ENCODE data around the gene CBS.
"Not testable (repeated sequence)": the region's sequence is repeated elsewhere in the genome, so short reads cannot be mapped to it uniquely, and the experiment has no call there.

The CBS gene

GRCh38 chr21:43015906-43016540, 59.6 kb downstream of the CBS start:
- 94% methylated on average over 12 of the region's 13 CpGs for WGBS

GRCh38 chr21:43012596-43012995, 63.0 kb downstream of the CBS start:
- no peak overlapping the region for H3K27ac ChIP-seq (ENCODE audit: low read length, poor library complexity, severe bottlenecking)
- no peaks in the 10 kb centered on the region for H3K9me3 ChIP-seq (ENCODE audit: control insufficient read depth, low read length)
- H3K4ac ChIP-seq (ENCODE audit: low read depth in 1 of 2, low read length in 2 of 2), result no peak overlapping the region
- no peak overlapping the region for H3K18ac ChIP-seq (ENCODE audit: low read depth in 1 of 2, low read length in 2 of 2)
- H3K23ac ChIP-seq (ENCODE audit: low read length in 2 of 2), result no peak overlapping the region
- no peak for DNase-seq
- H3K79me1 ChIP-seq (replicated peaks; ENCODE audit: low read length, poor library complexity, severe bottlenecking), result peaks cover 5% of the 10 kb centered on the region
- no peak overlapping the region for H2BK12ac ChIP-seq (ENCODE audit: low read length in 2 of 2)
- H3K27me3 ChIP-seq (ENCODE audit: control insufficient read depth in 1 of 2, insufficient read depth in 1 of 2, low read length in 2 of 2), result no peaks in the 10 kb centered on the region
- H4K8ac ChIP-seq (ENCODE audit: low read length), result no peak overlapping the region
- H2AK5ac ChIP-seq (ENCODE audit: low read length, severe bottlenecking), result no peak overlapping the region
- WGBS, result 85% methylated on average over 5 of the region's 6 CpGs
- no peak overlapping the region for H3K14ac ChIP-seq (ENCODE audit: low read length in 2 of 2)
- no peak overlapping the region for H4K91ac ChIP-seq (ENCODE audit: low read length)
- peaks cover 30 to 73% of the 10 kb centered on the region in 2 experiments for H3K36me3 ChIP-seq (ENCODE audit: control insufficient read depth in 1 of 2, insufficient read depth in 2 of 2, low read depth in 1 of 2, low read length in 2 of 2)
- no peak overlapping the region for H3K4me2 ChIP-seq (ENCODE audit: low read length, poor library complexity, severe bottlenecking)
- H2AFZ ChIP-seq (ENCODE audit: low read depth, low read length), result peak overlapping the region; percentile 2
- no peak overlapping the region for H3K9ac ChIP-seq (ENCODE audit: low read length)
- no peak overlapping the region for H3K4me3 ChIP-seq (ENCODE audit: insufficient read depth in 1 of 2, low read depth in 1 of 2, low read length in 2 of 2)
- no peak overlapping the region for H2BK15ac ChIP-seq (ENCODE audit: low read depth, poor library complexity, severe bottlenecking)
- peaks cover 2% of the 10 kb centered on the region for H3K4me1 ChIP-seq (ENCODE audit: control insufficient read depth, insufficient read depth, low read depth, low read length)
- no peak overlapping the region for H2BK120ac ChIP-seq (ENCODE audit: low read depth, low read length)
- H2BK5ac ChIP-seq (ENCODE audit: low read depth, low read length, poor library complexity, severe bottlenecking), result no peak overlapping the region

More at GRCh38 chr21:43015906-43016540, 59.6 kb downstream of the CBS start:
- peaks cover 5% of the 10 kb centered on the region for H3K79me1 ChIP-seq (replicated peaks; ENCODE audit: low read length, poor library complexity, severe bottlenecking)
- H4K8ac ChIP-seq (ENCODE audit: low read length), result no peak overlapping the region
- H3K9me3 ChIP-seq (ENCODE audit: control insufficient read depth, low read length), result no peaks in the 10 kb centered on the region
- no peak overlapping the region for H3K4ac ChIP-seq (ENCODE audit: low read depth in 1 of 2, low read length in 2 of 2)
- no peak overlapping the region for H3K9ac ChIP-seq (ENCODE audit: low read length)
- H3K36me3 ChIP-seq (ENCODE audit: control insufficient read depth in 1 of 2, insufficient read depth in 2 of 2, low read depth in 1 of 2, low read length in 2 of 2), result peaks cover 38 to 76% of the 10 kb centered on the region in 2 experiments
- no peak overlapping the region for H3K4me2 ChIP-seq (ENCODE audit: low read length, poor library complexity, severe bottlenecking)
- no peak overlapping the region for H2AFZ ChIP-seq (ENCODE audit: low read depth, low read length)
- H2BK12ac ChIP-seq (ENCODE audit: low read length in 2 of 2), result no peak overlapping the region
- H3K27ac ChIP-seq (ENCODE audit: low read length, poor library complexity, severe bottlenecking), result no peak overlapping the region
- H2BK5ac ChIP-seq (ENCODE audit: low read depth, low read length, poor library complexity, severe bottlenecking), result no peak overlapping the region
- no peak for DNase-seq
- no peak overlapping the region for H4K91ac ChIP-seq (ENCODE audit: low read length)
- H3K4me1 ChIP-seq (ENCODE audit: control insufficient read depth, insufficient read depth, low read depth, low read length), result peaks cover 9% of the 10 kb centered on the region
- no peak overlapping the region for H3K18ac ChIP-seq (ENCODE audit: low read depth in 1 of 2, low read length in 2 of 2)
- no peaks in the 10 kb centered on the region for H3K27me3 ChIP-seq (ENCODE audit: control insufficient read depth in 1 of 2, insufficient read depth in 1 of 2, low read length in 2 of 2)
- H3K14ac ChIP-seq (ENCODE audit: low read length in 2 of 2), result no peak overlapping the region
- no peak overlapping the region for H2BK120ac ChIP-seq (ENCODE audit: low read depth, low read length)
- no peak overlapping the region for H3K4me3 ChIP-seq (ENCODE audit: insufficient read depth in 1 of 2, low read depth in 1 of 2, low read length in 2 of 2)
- no peak overlapping the region for H3K23ac ChIP-seq (ENCODE audit: low read length in 2 of 2)
- no peak overlapping the region for H2AK5ac ChIP-seq (ENCODE audit: low read length, severe bottlenecking)
- H2BK15ac ChIP-seq (ENCODE audit: low read depth, poor library complexity, severe bottlenecking), result no peak overlapping the region

- Histone ChIP-seq H3K9me3 (ENCODE audit: control insufficient read depth, low read length) (no peaks in the 10 kb centered on the region), H3K4me1 (ENCODE audit: control insufficient read depth, insufficient read depth, low read depth, low read length) (peaks cover 5% of the 10 kb centered on the region), H3K23ac (ENCODE audit: low read length in 2 of 2) (no peak overlapping the region), H2AFZ (ENCODE audit: low read depth, low read length) (no peak overlapping the region), H2AK5ac (ENCODE audit: low read length, severe bottlenecking) (no peak overlapping the region), H3K18ac (ENCODE audit: low read depth in 1 of 2, low read length in 2 of 2) (no peak overlapping the region), H2BK15ac (ENCODE audit: low read depth, poor library complexity, severe bottlenecking) (no peak overlapping the region), H3K36me3 (ENCODE audit: control insufficient read depth in 1 of 2, insufficient read depth in 2 of 2, low read depth in 1 of 2, low read length in 2 of 2) (peaks cover 22 to 52% of the 10 kb centered on the region in 2 experiments), H3K4ac (ENCODE audit: low read depth in 1 of 2, low read length in 2 of 2) (no peak overlapping the region), H2BK12ac (ENCODE audit: low read length in 2 of 2) (no peak overlapping the region), H3K14ac (ENCODE audit: low read length in 2 of 2) (no peak overlapping the region), H4K91ac (ENCODE audit: low read length) (no peak overlapping the region), H3K4me2 (ENCODE audit: low read length, poor library complexity, severe bottlenecking) (no peak overlapping the region), H3K4me3 (ENCODE audit: insufficient read depth in 1 of 2, low read depth in 1 of 2, low read length in 2 of 2) (no peak overlapping the region), H2BK120ac (ENCODE audit: low read depth, low read length) (no peak overlapping the region), H2BK5ac (ENCODE audit: low read depth, low read length, poor library complexity, severe bottlenecking) (no peak overlapping the region), H3K27ac (ENCODE audit: low read length, poor library complexity, severe bottlenecking) (no peak overlapping the region), H3K79me1 (replicated peaks; ENCODE audit: low read length, poor library complexity, severe bottlenecking) (peaks cover 16% of the 10 kb centered on the region), H3K27me3 (ENCODE audit: control insufficient read depth in 1 of 2, insufficient read depth in 1 of 2, low read length in 2 of 2) (no peaks in the 10 kb centered on the region), H3K9ac (ENCODE audit: low read length) (no peak overlapping the region), H4K8ac (ENCODE audit: low read length) (no peak overlapping the region)
- 45% methylated on average over 4 of the region's 4 CpGs for WGBS
- peak; percentile 36 for DNase-seq
Measured at GRCh38 chr21:43006874-43007208, 68.8 kb downstream of the CBS start.

- H2BK5ac ChIP-seq (ENCODE audit: low read depth, low read length, poor library complexity, severe bottlenecking); H3K9me3 ChIP-seq (ENCODE audit: control insufficient read depth, low read length); H2BK120ac ChIP-seq (ENCODE audit: low read depth, low read length); H3K4me3 ChIP-seq (ENCODE audit: insufficient read depth in 1 of 2, low read depth in 1 of 2, low read length in 2 of 2); H2BK15ac ChIP-seq (ENCODE audit: low read depth, poor library complexity, severe bottlenecking); H3K23ac ChIP-seq (ENCODE audit: low read length in 2 of 2); H3K9ac ChIP-seq (ENCODE audit: low read length); H3K14ac ChIP-seq (ENCODE audit: low read length in 2 of 2); H3K4ac ChIP-seq (ENCODE audit: low read depth in 1 of 2, low read length in 2 of 2); H2AK5ac ChIP-seq (ENCODE audit: low read length, severe bottlenecking); H3K4me2 ChIP-seq (ENCODE audit: low read length, poor library complexity, severe bottlenecking); H2BK12ac ChIP-seq (ENCODE audit: low read length in 2 of 2); H4K91ac ChIP-seq (ENCODE audit: low read length); H2AFZ ChIP-seq (ENCODE audit: low read depth, low read length); H3K27ac ChIP-seq (ENCODE audit: low read length, poor library complexity, severe bottlenecking); H3K4me1 ChIP-seq (ENCODE audit: control insufficient read depth, insufficient read depth, low read depth, low read length); H3K27me3 ChIP-seq (ENCODE audit: control insufficient read depth in 1 of 2, insufficient read depth in 1 of 2, low read length in 2 of 2): not testable (repeated sequence)
- DNase-seq, result peak; percentile 37
- 51% methylated on average over 14 of the region's 14 CpGs for WGBS
- peak overlapping the region; percentile 29 for H4K8ac ChIP-seq (ENCODE audit: low read length)
- H3K18ac ChIP-seq (ENCODE audit: low read depth in 1 of 2, low read length in 2 of 2), result peak overlapping the region in 1 of 2 experiments; percentile 16
- H3K36me3 ChIP-seq (ENCODE audit: control insufficient read depth in 1 of 2, insufficient read depth in 2 of 2, low read depth in 1 of 2, low read length in 2 of 2), result peaks cover 17 to 46% of the 10 kb centered on the region in 2 experiments
- peaks cover 16% of the 10 kb centered on the region for H3K79me1 ChIP-seq (replicated peaks; ENCODE audit: low read length, poor library complexity, severe bottlenecking)
Measured at GRCh38 chr21:43006051-43006873, 69.4 kb downstream of the CBS start.
